Esophagus muscularis mucosa (tissue), 4 donors: ENCODE measurements around the gene DCTN3. TPM values are rescaled to one million over a fixed set of nuclear protein-coding genes. Genes with fewer than 3 reads are reported as not detected.

Experiments
- DNase-seq: peaks from one replicate; pipeline ENCODE4 v3.0.0-alpha.2; 2017; ENCODE audit errors: extremely low spot score
- H3K27ac ChIP-seq, 4 donors: fragments of 200-600 bp; sonication (generic); replicated peaks in 1 of 4; 1 replicate in 3 of 4; 2 replicates in 1 of 4; pipeline ENCODE4 v1.5.1; 2016 to 2019; ENCODE audit warnings: mild to moderate bottlenecking in 1 of 4
- H3K27me3 ChIP-seq, 4 donors: fragments of 200-600 bp; sonication (generic); one replicate each; pipeline versions ENCODE4 v1.5.1 to v1.6.0; 2016 to 2019
- H3K36me3 ChIP-seq, 4 donors: fragments of 200-600 bp; sonication (generic); one replicate each; pipeline ENCODE4 v1.5.1; 2016 to 2019
- H3K4me1 ChIP-seq, 4 donors: fragments of 200-600 bp; sonication (generic); one replicate each; pipeline ENCODE4 v1.5.1; 2016 to 2019
- H3K4me3 ChIP-seq, 4 donors: fragments of 200-600 bp; sonication (generic); 1 replicate in 2 of 4; 2 replicates in 2 of 4; pipeline ENCODE4 v1.5.1; 2016 to 2019; ENCODE audit warnings: mild to moderate bottlenecking in 4 of 4, moderate library complexity in 1 of 4
- H3K9me3 ChIP-seq, 4 donors: fragments of 200-600 bp; sonication (generic); 1 replicate in 3 of 4; 2 replicates in 1 of 4; pipeline ENCODE4 v1.5.1; 2016 to 2019
- EP300 ChIP-seq: sonication (generic); formaldehyde crosslinking; IDR thresholded peaks from one replicate; pipeline ENCODE4 v1.6.1; 2017; ENCODE audit warnings: antibody characterized with exemption
- POLR2A ChIP-seq: fragments of 450-650 bp; IDR thresholded peaks from one replicate; pipeline ENCODE4 v1.6.1; 2017; ENCODE audit warnings: antibody characterized with exemption, moderate library complexity, mild to moderate bottlenecking, low read depth
- POLR2AphosphoS5 ChIP-seq, 2 donors: sonication (generic); formaldehyde crosslinking; IDR thresholded peaks; one replicate each; pipeline ENCODE4 v1.6.1; 2017; ENCODE audit warnings: antibody characterized with exemption in 2 of 2
- WGBS: methylation state at CpG from one replicate; pipeline ENCODE4 v1.1.5; 2018; 5-methylcytosine and 5-hydroxymethylcytosine counted together
- intact Hi-C: fragments of 100-400 bp; cut with DNase I; formaldehyde crosslinking; loops from one replicate; pipeline ENCODE4 v1.15.1; 2023
- total RNA-seq, 4 donors: library from RNA; depleted of rRNA; stranded (reverse); fragments of >200 nt; gene quantifications; one replicate each; pipeline versions ENCODE4 v1.1.0 to v1.2.1, GENCODE V29; 2016
- TF ChIP-seq, protein P1 (sequence below), 3 experiments: fragments of 200-600 bp in 2 of 3; fragments of 450-650 bp in 1 of 3; sonication (generic) in 2 of 3; IDR thresholded peaks; one replicate each; pipeline ENCODE4 v1.5.1; 2017 to 2019; ENCODE audit warnings: antibody characterized with exemption in 3 of 3, mild to moderate bottlenecking in 2 of 3, moderate library complexity in 1 of 3

Gene DCTN3
- total RNA-seq, 4 donors from 2014 or later, result 104 to 129 (median 113) TPM

GRCh38 chr9:34633166-34633565, 12.9 kb upstream of the DCTN3 start:
- Histone ChIP-seq H3K27me3 (peaks cover 2 to 25% (median 10%) of the 10 kb centered on the region in 4 donors), H3K4me3 (no peak overlapping the region), H3K36me3 (peaks cover 0 to 14% (median 12%) of the 10 kb centered on the region in 4 donors), H3K9me3 (peaks cover 0 to 3% (median 0%) of the 10 kb centered on the region in 4 donors), H3K4me1 (peaks cover 22 to 44% (median 42%) of the 10 kb centered on the region in 4 donors), H3K27ac (no peak overlapping the region)
- TF ChIP-seq, protein P1, sequence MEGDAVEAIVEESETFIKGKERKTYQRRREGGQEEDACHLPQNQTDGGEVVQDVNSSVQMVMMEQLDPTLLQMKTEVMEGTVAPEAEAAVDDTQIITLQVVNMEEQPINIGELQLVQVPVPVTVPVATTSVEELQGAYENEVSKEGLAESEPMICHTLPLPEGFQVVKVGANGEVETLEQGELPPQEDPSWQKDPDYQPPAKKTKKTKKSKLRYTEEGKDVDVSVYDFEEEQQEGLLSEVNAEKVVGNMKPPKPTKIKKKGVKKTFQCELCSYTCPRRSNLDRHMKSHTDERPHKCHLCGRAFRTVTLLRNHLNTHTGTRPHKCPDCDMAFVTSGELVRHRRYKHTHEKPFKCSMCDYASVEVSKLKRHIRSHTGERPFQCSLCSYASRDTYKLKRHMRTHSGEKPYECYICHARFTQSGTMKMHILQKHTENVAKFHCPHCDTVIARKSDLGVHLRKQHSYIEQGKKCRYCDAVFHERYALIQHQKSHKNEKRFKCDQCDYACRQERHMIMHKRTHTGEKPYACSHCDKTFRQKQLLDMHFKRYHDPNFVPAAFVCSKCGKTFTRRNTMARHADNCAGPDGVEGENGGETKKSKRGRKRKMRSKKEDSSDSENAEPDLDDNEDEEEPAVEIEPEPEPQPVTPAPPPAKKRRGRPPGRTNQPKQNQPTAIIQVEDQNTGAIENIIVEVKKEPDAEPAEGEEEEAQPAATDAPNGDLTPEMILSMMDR (IDR thresholded peaks at IDR 0.05), result no peak
- TF ChIP-seq EP300 (no peak), POLR2A (no peak), POLR2AphosphoS5 (IDR thresholded peaks at IDR 0.05) (no peak)
- 54% methylated on average over 5 of the region's 5 CpGs for WGBS
- intact Hi-C loops, result loop anchor here (5.0 kb wide), 1 partner anchor 69 kb away; no protein-coding TSS in a partner anchor
- DNase-seq, result no peak

- H3K4me3 ChIP-seq, result no peak overlapping the region
- 39% methylated on average over 5 of the region's 5 CpGs for WGBS
- no peak for DNase-seq
- peaks cover 0 to 11% (median 10%) of the 10 kb centered on the region in 4 donors for H3K36me3 ChIP-seq
- H3K27ac ChIP-seq, result no peak overlapping the region
- TF ChIP-seq POLR2AphosphoS5 (IDR thresholded peaks at IDR 0.05), result no peak
- TF ChIP-seq, protein P1 (IDR thresholded peaks at IDR 0.05), result no peak
- TF ChIP-seq POLR2A, result no peak
- TF ChIP-seq EP300, result no peak
- intact Hi-C loops, result loop anchor here (5.0 kb wide), 1 partner anchor 72 kb away; no protein-coding TSS in a partner anchor
- H3K4me1 ChIP-seq, result peaks cover 4 to 30% (median 25%) of the 10 kb centered on the region in 4 donors
- H3K9me3 ChIP-seq, result no peaks in the 10 kb centered on the region
- peaks cover 0 to 51% (median 34%) of the 10 kb centered on the region in 4 donors for H3K27me3 ChIP-seq
Measured at GRCh38 chr9:34630402-34631154, 10.3 kb upstream of the DCTN3 start.

- Histone ChIP-seq H3K36me3 (no peaks in the 10 kb centered on the region), H3K4me3 (peak overlapping the region in 3 of 4 donors; percentile 47 to 64 (median 56)), H3K27ac (no peak overlapping the region), H3K27me3 (peaks cover 0 to 62% (median 45%) of the 10 kb centered on the region in 4 donors), H3K9me3 (no peaks in the 10 kb centered on the region), H3K4me1 (peaks cover 6 to 27% (median 25%) of the 10 kb centered on the region in 4 donors)
- DNase-seq, result no peak
- 42% methylated on average over 5 of the region's 5 CpGs for WGBS
- intact Hi-C loops, result no loop called here
- TF ChIP-seq EP300 (no peak), POLR2A (no peak), POLR2AphosphoS5 (IDR thresholded peaks at IDR 0.05) (no peak)
- TF ChIP-seq, protein P1 (IDR thresholded peaks at IDR 0.05), result no peak
Measured at GRCh38 chr9:34629491-34629808, 9.2 kb upstream of the DCTN3 start.

GRCh38 chr9:34628656-34629490, 8.6 kb upstream of the DCTN3 start, which contains the start of gene ARID3C:
TSS of gene ARID3C (minus strand) at chr9:34629066. CDS start at chr9:34628014, 1,052 bp downstream.
- H3K4me1 ChIP-seq, result peaks cover 9 to 29% (median 24%) of the 10 kb centered on the region in 4 donors
- no peaks in the 10 kb centered on the region for H3K36me3 ChIP-seq
- H3K9me3 ChIP-seq, result no peaks in the 10 kb centered on the region
- H3K4me3 ChIP-seq, result peak within 1 kb of the TSS; percentile 47 to 64 (median 52)
- intact Hi-C loops, result no loop called here
- no peak within 1 kb of the TSS for H3K27ac ChIP-seq
- no peak for DNase-seq
- WGBS, result 3% methylated on average over 32 of the region's 69 CpGs
- H3K27me3 ChIP-seq, result peaks cover 0 to 68% (median 51%) of the 10 kb centered on the region in 4 donors
- TF ChIP-seq POLR2A (no peak), EP300 (no peak), POLR2AphosphoS5 (IDR thresholded peaks at IDR 0.05) (no peak)
- TF ChIP-seq, protein P1 (IDR thresholded peaks at IDR 0.05), result no peak
